Measurements from ENCODE around the gene DDRGK1.
A peak's percentile ranks its signal among the peaks of the same experiment; 100 is the strongest.

The DDRGK1 gene

GRCh38 chr20:3150908-3151307 lies 53.6 kb downstream of the DDRGK1 start:
- Histone ChIP-seq H3K27me3 (ENCODE audit: control insufficient read depth in 1 of 2, insufficient read depth in 1 of 2, low read length in 2 of 2) (no peaks in the 10 kb centered on the region), H3K36me3 (ENCODE audit: control insufficient read depth in 1 of 2, insufficient read depth in 2 of 2, low read depth in 1 of 2, low read length in 2 of 2) (peaks cover 17 to 54% of the 10 kb centered on the region in 2 experiments), H3K4ac (ENCODE audit: low read depth in 1 of 2, low read length in 2 of 2) (no peak overlapping the region), H3K27ac (ENCODE audit: low read length, poor library complexity, severe bottlenecking) (no peak overlapping the region), H3K4me1 (ENCODE audit: control insufficient read depth, insufficient read depth, low read depth, low read length) (peaks cover 9% of the 10 kb centered on the region), H2BK120ac (ENCODE audit: low read depth, low read length) (no peak overlapping the region), H3K23ac (ENCODE audit: low read length in 2 of 2) (no peak overlapping the region), H4K8ac (ENCODE audit: low read length) (no peak overlapping the region), H3K9me3 (ENCODE audit: control insufficient read depth, low read length) (no peaks in the 10 kb centered on the region), H2BK15ac (ENCODE audit: low read depth, poor library complexity, severe bottlenecking) (no peak overlapping the region), H3K4me2 (ENCODE audit: low read length, poor library complexity, severe bottlenecking) (no peak overlapping the region), H2BK12ac (ENCODE audit: low read length in 2 of 2) (no peak overlapping the region), H3K14ac (ENCODE audit: low read length in 2 of 2) (no peak overlapping the region), H3K4me3 (ENCODE audit: insufficient read depth in 1 of 2, low read depth in 1 of 2, low read length in 2 of 2) (no peak overlapping the region), H2BK5ac (ENCODE audit: low read depth, low read length, poor library complexity, severe bottlenecking) (no peak overlapping the region), H3K79me1 (replicated peaks; ENCODE audit: low read length, poor library complexity, severe bottlenecking) (peaks cover 15% of the 10 kb centered on the region), H2AFZ (ENCODE audit: low read depth, low read length) (no peak overlapping the region), H2AK5ac (ENCODE audit: low read length, severe bottlenecking) (no peak overlapping the region), H4K91ac (ENCODE audit: low read length) (no peak overlapping the region), H3K9ac (ENCODE audit: low read length) (no peak overlapping the region), H3K18ac (ENCODE audit: low read depth in 1 of 2, low read length in 2 of 2) (no peak overlapping the region)
- no peak for DNase-seq

- Histone ChIP-seq H3K79me1 (replicated peaks; ENCODE audit: low read length, poor library complexity, severe bottlenecking) (peaks cover 29% of the 10 kb centered on the region), H3K4ac (ENCODE audit: low read depth in 1 of 2, low read length in 2 of 2) (no peak overlapping the region), H3K23ac (ENCODE audit: low read length in 2 of 2) (no peak overlapping the region), H3K4me2 (ENCODE audit: low read length, poor library complexity, severe bottlenecking) (no peak overlapping the region), H2BK12ac (ENCODE audit: low read length in 2 of 2) (no peak overlapping the region), H3K4me1 (ENCODE audit: control insufficient read depth, insufficient read depth, low read depth, low read length) (peaks cover 5% of the 10 kb centered on the region), H2AFZ (ENCODE audit: low read depth, low read length) (no peak overlapping the region), H3K36me3 (ENCODE audit: control insufficient read depth in 1 of 2, insufficient read depth in 2 of 2, low read depth in 1 of 2, low read length in 2 of 2) (peaks cover 24 to 37% of the 10 kb centered on the region in 2 experiments), H2BK15ac (ENCODE audit: low read depth, poor library complexity, severe bottlenecking) (no peak overlapping the region), H3K18ac (ENCODE audit: low read depth in 1 of 2, low read length in 2 of 2) (no peak overlapping the region), H4K8ac (ENCODE audit: low read length) (no peak overlapping the region), H2BK120ac (ENCODE audit: low read depth, low read length) (no peak overlapping the region), H3K4me3 (ENCODE audit: insufficient read depth in 1 of 2, low read depth in 1 of 2, low read length in 2 of 2) (peak overlapping the region in 1 of 2 experiments; percentile 43), H3K14ac (ENCODE audit: low read length in 2 of 2) (no peak overlapping the region), H2BK5ac (ENCODE audit: low read depth, low read length, poor library complexity, severe bottlenecking) (no peak overlapping the region), H3K9ac (ENCODE audit: low read length) (peak overlapping the region; percentile 33), H2AK5ac (ENCODE audit: low read length, severe bottlenecking) (no peak overlapping the region), H3K9me3 (ENCODE audit: control insufficient read depth, low read length) (no peaks in the 10 kb centered on the region), H4K91ac (ENCODE audit: low read length) (no peak overlapping the region), H3K27ac (ENCODE audit: low read length, poor library complexity, severe bottlenecking) (no peak overlapping the region), H3K27me3 (ENCODE audit: control insufficient read depth in 1 of 2, insufficient read depth in 1 of 2, low read length in 2 of 2) (no peaks in the 10 kb centered on the region)
- WGBS, result 97% methylated on average over 10 of the region's 10 CpGs
- DNase-seq, result no peak
Observed at GRCh38 chr20:3146732-3147341, 57.6 kb downstream of the DDRGK1 start.

GRCh38 chr20:3141757-3142156 lies 62.7 kb downstream of the DDRGK1 start:
- Histone ChIP-seq H3K27ac (ENCODE audit: low read length, poor library complexity, severe bottlenecking) (no peak overlapping the region), H3K36me3 (ENCODE audit: control insufficient read depth in 1 of 2, insufficient read depth in 2 of 2, low read depth in 1 of 2, low read length in 2 of 2) (peaks cover 5 to 9% of the 10 kb centered on the region in 2 experiments), H3K9ac (ENCODE audit: low read length) (no peak overlapping the region), H3K27me3 (ENCODE audit: control insufficient read depth in 1 of 2, insufficient read depth in 1 of 2, low read length in 2 of 2) (no peaks in the 10 kb centered on the region), H2BK15ac (ENCODE audit: low read depth, poor library complexity, severe bottlenecking) (no peak overlapping the region), H4K8ac (ENCODE audit: low read length) (no peak overlapping the region), H3K4me1 (ENCODE audit: control insufficient read depth, insufficient read depth, low read depth, low read length) (peaks cover under 1% of the 10 kb centered on the region), H3K79me1 (replicated peaks; ENCODE audit: low read length, poor library complexity, severe bottlenecking) (peaks cover 29% of the 10 kb centered on the region), H4K91ac (ENCODE audit: low read length) (no peak overlapping the region), H2BK5ac (ENCODE audit: low read depth, low read length, poor library complexity, severe bottlenecking) (no peak overlapping the region), H2BK120ac (ENCODE audit: low read depth, low read length) (no peak overlapping the region), H3K4ac (ENCODE audit: low read depth in 1 of 2, low read length in 2 of 2) (no peak overlapping the region), H2BK12ac (ENCODE audit: low read length in 2 of 2) (no peak overlapping the region), H3K9me3 (ENCODE audit: control insufficient read depth, low read length) (no peaks in the 10 kb centered on the region), H3K4me3 (ENCODE audit: insufficient read depth in 1 of 2, low read depth in 1 of 2, low read length in 2 of 2) (no peak overlapping the region), H2AFZ (ENCODE audit: low read depth, low read length) (no peak overlapping the region), H3K18ac (ENCODE audit: low read depth in 1 of 2, low read length in 2 of 2) (no peak overlapping the region), H3K4me2 (ENCODE audit: low read length, poor library complexity, severe bottlenecking) (no peak overlapping the region), H3K23ac (ENCODE audit: low read length in 2 of 2) (no peak overlapping the region), H2AK5ac (ENCODE audit: low read length, severe bottlenecking) (no peak overlapping the region), H3K14ac (ENCODE audit: low read length in 2 of 2) (no peak overlapping the region)
- DNase-seq, result no peak
- WGBS, result 100% methylated on average over 3 of the region's 3 CpGs
